Activated B cell treated with CpG ODN at 0.5 μM for 24 hours (primary cell): ENCODE measurements around the gene SOCS6. TPM values are rescaled to one million over a fixed set of nuclear protein-coding genes. Genes with fewer than 3 reads are reported as not detected.

ENCODE experiments used
- ATAC-seq: fragments of 200-7000 bp; cut with Tn5 transposase; one replicate; pipeline ENCODE4 v1.10.0; 2021; ENCODE audit warnings: low read depth, mild to moderate bottlenecking, moderate library complexity
- CTCF ChIA-PET: fragments of 350-600 bp; sonication (Branson Sonifier 250); formaldehyde crosslinking; loops from one replicate; lab custom pipeline; 2021; ENCODE audit warnings: antibody characterized with exemption; lab: Charles Lee
- POLR2A ChIA-PET: fragments of 350-600 bp; sonication (Branson Sonifier 250); formaldehyde crosslinking; loops from one replicate; lab custom pipeline; 2021; ENCODE audit warnings: antibody characterized with exemption; lab: Charles Lee
- DNase-seq: peaks from one replicate; pipeline ENCODE4 v3.0.0; 2022
- H3K27ac Mint-ChIP-seq: one replicate; pipeline ENCODE4 v1.8.0; 2020; ENCODE audit warnings: mixed read lengths
- H3K27me3 Mint-ChIP-seq: one replicate; pipeline ENCODE4 v1.8.0; 2021; ENCODE audit warnings: mixed read lengths
- H3K36me3 Mint-ChIP-seq: one replicate; pipeline ENCODE4 v1.8.0; 2021; ENCODE audit warnings: low read depth, mixed read lengths
- H3K4me1 Mint-ChIP-seq: one replicate; pipeline ENCODE4 v1.8.0; 2021; ENCODE audit warnings: mixed read lengths
- H3K4me3 Mint-ChIP-seq: one replicate; pipeline ENCODE4 v1.8.0; 2020; ENCODE audit warnings: mild to moderate bottlenecking, mixed read lengths
- H3K9me3 Mint-ChIP-seq: one replicate; pipeline ENCODE4 v1.8.0; 2020; ENCODE audit warnings: mixed read lengths
- intact Hi-C: fragments of 100-400 bp; cut with micrococcal nuclease; formaldehyde crosslinking; loops from one replicate; pipeline ENCODE4 v1.15.1; 2024
- total RNA-seq: library from RNA; stranded (reverse); gene quantifications from 2 replicates; pipeline ENCODE4 v1.2.3, GENCODE V29; 2022
- TF ChIP-seq, protein P1 (sequence below): fragments of 200-600 bp; IDR thresholded peaks from one replicate; pipeline ENCODE4 v1.8.0; 2022; ENCODE audit warnings: antibody characterized with exemption, mild to moderate bottlenecking

Gene SOCS6
- total RNA-seq, 1 donor from 2014 or later: 1.1 TPM

DNA sequence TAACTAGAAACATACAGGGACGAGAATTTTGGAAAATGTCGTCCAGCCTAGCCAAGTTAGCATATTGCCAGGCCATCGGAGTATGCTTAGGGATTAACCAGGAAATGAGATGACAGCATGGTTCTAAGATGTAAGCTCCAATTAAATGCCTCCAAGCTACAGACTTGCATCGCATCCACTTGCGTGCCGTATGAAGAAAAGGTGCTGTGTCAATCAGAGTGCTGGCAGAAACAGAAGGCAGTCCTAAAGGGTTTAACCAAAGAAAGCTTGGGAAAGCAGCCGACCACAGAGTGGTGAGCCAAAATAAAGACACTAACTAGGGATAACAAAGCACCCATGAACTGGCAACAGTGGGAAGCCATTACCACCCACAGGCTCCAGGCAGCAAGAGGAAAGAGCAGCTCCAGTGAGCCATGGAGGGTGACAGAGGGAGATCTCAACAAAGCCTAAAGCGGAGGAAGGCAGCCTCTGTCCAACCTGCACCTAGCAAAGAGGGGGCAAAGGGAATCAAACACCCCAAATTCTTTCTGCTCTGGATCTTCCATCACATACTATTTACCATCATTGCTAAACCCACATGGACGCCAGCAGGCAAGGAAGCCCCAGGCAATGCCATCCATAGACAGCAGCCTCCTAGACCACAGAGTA, 27.6 kb upstream of the SOCS6 start:
- Mint-ChIP-seq H3K9me3 (no peaks in the 10 kb centered on the region), H3K4me3 (no peak overlapping the region), H3K27me3 (peaks cover 6% of the 10 kb centered on the region), H3K4me1 (no peaks in the 10 kb centered on the region), H3K36me3 (no peaks in the 10 kb centered on the region), H3K27ac (no peak overlapping the region)
- ATAC-seq (no peak), DNase-seq (no peak)
- intact Hi-C loops: no loop called here
- ChIA-PET CTCF (no interaction called here), POLR2A (no interaction called here)
- TF ChIP-seq, protein P1, sequence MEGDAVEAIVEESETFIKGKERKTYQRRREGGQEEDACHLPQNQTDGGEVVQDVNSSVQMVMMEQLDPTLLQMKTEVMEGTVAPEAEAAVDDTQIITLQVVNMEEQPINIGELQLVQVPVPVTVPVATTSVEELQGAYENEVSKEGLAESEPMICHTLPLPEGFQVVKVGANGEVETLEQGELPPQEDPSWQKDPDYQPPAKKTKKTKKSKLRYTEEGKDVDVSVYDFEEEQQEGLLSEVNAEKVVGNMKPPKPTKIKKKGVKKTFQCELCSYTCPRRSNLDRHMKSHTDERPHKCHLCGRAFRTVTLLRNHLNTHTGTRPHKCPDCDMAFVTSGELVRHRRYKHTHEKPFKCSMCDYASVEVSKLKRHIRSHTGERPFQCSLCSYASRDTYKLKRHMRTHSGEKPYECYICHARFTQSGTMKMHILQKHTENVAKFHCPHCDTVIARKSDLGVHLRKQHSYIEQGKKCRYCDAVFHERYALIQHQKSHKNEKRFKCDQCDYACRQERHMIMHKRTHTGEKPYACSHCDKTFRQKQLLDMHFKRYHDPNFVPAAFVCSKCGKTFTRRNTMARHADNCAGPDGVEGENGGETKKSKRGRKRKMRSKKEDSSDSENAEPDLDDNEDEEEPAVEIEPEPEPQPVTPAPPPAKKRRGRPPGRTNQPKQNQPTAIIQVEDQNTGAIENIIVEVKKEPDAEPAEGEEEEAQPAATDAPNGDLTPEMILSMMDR: no peak

DNA sequence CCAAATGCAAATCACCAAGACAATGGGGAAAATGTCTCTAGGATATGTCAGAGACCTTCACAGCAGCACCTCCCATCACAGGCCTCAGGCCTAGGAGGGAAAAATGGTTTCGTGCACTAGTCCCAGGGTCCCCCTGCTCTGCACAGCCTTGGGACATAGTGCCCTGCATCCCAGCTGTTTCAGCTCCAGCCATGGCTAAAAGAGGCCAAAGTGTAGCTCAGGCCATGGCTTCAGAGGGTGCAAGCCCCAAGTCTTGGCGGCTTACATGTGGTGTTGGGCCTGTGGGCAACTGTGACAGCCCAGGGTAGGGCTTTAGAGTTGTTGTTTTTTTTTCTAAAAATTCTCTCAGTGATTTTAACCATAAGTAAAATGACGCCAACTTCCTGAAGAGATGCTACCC, 25.5 kb upstream of the SOCS6 start:
- Mint-ChIP-seq H3K36me3 (no peaks in the 10 kb centered on the region), H3K27me3 (peaks cover 1% of the 10 kb centered on the region), H3K4me3 (no peak overlapping the region), H3K27ac (no peak overlapping the region), H3K4me1 (no peaks in the 10 kb centered on the region), H3K9me3 (no peaks in the 10 kb centered on the region)
- TF ChIP-seq, protein P1: no peak
- POLR2A ChIA-PET: no interaction called here
- DNase-seq: no peak
- CTCF ChIA-PET: no interaction called here
- ATAC-seq: no peak
- intact Hi-C loops: no loop called here

DNA sequence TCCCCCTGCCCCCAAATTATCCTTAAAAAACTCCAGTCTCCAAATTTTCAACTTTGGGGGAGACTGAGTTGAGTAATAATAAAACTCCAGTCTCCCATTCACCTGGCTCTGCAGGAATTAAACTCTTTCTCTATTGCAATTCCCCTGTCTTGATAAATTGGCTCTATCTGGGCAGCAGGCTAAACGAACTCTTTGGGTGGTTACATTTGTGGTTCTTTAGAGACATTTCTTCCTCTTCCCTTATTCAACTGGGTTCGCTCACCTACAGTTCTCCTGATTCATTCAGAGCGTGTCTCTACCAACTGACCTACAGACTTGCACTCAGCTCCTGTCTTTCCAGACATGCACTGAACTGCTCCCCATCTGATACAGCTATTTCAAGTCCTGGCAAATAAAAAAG, 17.1 kb upstream of the SOCS6 start:
- POLR2A ChIA-PET: no interaction called here
- no peak overlapping the region for H3K4me3 Mint-ChIP-seq

DNA sequence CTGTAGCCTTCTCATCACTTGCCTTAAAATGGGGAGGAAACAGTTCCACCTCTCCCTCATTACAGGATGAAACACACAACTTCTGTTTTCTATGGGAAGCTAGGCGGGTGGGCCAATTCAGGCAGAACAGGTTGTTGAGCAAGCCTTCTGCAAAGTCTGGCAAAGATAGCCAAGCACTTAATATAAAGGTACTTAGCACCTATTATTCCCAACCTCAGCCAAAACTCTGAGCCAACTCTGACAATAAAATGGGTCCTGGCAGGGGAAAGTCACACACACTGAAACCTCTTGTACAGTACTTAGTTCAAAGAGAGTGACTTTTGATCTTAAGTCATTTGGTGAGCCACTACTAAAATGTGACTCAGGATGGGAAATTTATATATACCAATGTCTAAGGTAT, 15.8 kb upstream of the SOCS6 start:
- TF ChIP-seq, protein P1: no peak
- intact Hi-C loops: no loop called here
- CTCF ChIA-PET: no interaction called here
- peaks cover 16% of the 10 kb centered on the region for H3K9me3 Mint-ChIP-seq
- POLR2A ChIA-PET: no interaction called here
- no peaks in the 10 kb centered on the region for H3K4me1 Mint-ChIP-seq
- H3K4me3 Mint-ChIP-seq: no peak overlapping the region
- ATAC-seq (no peak), DNase-seq (no peak)
- peaks cover 4% of the 10 kb centered on the region for H3K27me3 Mint-ChIP-seq
- H3K27ac Mint-ChIP-seq: no peak overlapping the region
- H3K36me3 Mint-ChIP-seq: no peaks in the 10 kb centered on the region

More for the DNA sequence above, 17.1 kb upstream of the SOCS6 start:
- CTCF ChIA-PET: no interaction called here
- intact Hi-C loops: no loop called here
- TF ChIP-seq, protein P1: no peak
- DNase-seq: no peak
- H3K9me3 Mint-ChIP-seq: peaks cover 16% of the 10 kb centered on the region
- no peaks in the 10 kb centered on the region for H3K36me3 Mint-ChIP-seq
- H3K27me3 Mint-ChIP-seq: peaks cover 2% of the 10 kb centered on the region
- no peak overlapping the region for H3K27ac Mint-ChIP-seq
- no peak for ATAC-seq
- no peaks in the 10 kb centered on the region for H3K4me1 Mint-ChIP-seq

DNA sequence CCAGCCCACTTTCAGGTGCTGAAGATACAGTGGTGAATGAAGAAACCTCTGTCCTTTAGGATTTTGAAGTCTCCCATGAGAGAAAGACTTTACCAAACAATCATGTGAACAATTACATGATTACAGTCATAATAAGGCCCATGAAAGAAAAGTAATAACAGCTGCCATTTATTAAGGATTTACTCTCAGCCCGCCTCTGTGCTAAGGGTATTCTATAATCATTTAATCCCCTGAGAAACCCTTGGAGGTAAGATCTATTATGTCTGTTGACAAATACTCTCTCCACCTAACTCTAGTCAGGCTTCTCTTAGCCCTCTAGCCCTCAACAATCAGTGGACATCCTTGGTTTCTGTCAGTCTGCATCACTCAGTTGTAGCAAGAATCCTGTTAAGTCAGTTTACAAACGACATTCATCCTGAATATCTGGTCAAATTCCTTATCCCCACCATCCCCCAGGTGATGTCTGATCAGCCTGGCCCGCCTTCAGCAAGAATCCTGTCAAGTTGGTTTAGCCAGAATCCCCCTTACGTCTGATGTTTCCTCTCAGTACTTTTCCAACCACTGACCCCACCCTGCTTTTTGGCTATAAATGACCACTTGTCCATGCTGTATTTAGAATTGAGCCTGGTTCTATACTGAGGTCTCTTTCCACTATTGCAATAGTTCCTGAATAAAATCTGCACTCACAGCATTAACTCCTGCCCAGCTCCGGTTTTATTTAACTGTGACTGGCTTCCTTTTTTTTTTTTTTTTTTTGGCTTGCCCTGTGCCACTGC, 12.2 kb upstream of the SOCS6 start:
- ATAC-seq (no peak), DNase-seq (no peak)
- CTCF ChIA-PET: no interaction called here
- H3K4me3 Mint-ChIP-seq: no peak overlapping the region
- H3K4me1 Mint-ChIP-seq: no peaks in the 10 kb centered on the region
- no peaks in the 10 kb centered on the region for H3K36me3 Mint-ChIP-seq
- H3K9me3 Mint-ChIP-seq: peaks cover 14% of the 10 kb centered on the region
- intact Hi-C loops: no loop called here
- no peak overlapping the region for H3K27ac Mint-ChIP-seq
- peaks cover 4% of the 10 kb centered on the region for H3K27me3 Mint-ChIP-seq
- TF ChIP-seq, protein P1: no peak
- POLR2A ChIA-PET: no interaction called here
